ENCODE data around the gene PTPRD.

DNA sequence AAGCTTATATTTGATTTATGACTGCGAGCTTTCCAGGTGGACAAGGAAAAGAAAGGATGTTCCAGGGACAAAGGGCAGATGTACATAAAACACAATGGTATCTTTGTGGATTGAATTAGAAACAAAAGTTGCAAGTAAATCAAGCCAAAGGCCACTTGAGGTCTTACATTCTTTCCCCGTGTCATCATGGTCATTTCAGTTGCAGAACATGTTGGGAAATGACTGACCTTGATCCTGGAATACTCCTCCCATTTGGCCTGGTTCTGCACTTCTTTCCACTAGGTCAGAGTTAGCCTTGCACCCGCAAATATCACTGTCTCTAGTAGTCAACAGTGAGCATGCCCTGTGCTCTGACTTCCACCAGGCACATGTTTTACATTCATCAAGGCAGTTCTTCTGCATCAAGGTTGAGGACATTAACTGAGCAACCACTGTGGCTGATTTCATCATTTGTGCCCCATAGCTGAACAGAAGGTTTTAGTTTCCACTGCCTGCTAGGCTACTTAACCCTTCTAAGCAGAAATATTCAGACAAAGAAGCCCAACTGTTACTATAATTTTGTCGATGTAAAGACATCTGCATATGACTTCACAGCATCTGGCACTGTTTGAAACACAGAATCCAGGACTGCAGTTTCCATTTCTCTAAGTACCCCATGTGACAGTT lies 1651.5 kb downstream of the PTPRD start:
- TF ChIP-seq POLR2AphosphoS5 (IDR thresholded peaks at IDR 0.05; ENCODE audit: low read depth, low read length) (no peak), POLR2A (IDR thresholded peaks at IDR 0.05; ENCODE audit: borderline replicate concordance, extremely low read depth, insufficient read depth, insufficient read length) (no peak), SRF (IDR thresholded peaks at IDR 0.05; ENCODE audit: low read depth) (no peak), EZH2 (IDR thresholded peaks at IDR 0.05) (no peak), SP1 (IDR thresholded peaks at IDR 0.05; ENCODE audit: low read depth) (no peak), EGR1 (IDR thresholded peaks at IDR 0.05; ENCODE audit: low read depth) (no peak), TCF7L2 (IDR thresholded peaks at IDR 0.05; ENCODE audit: borderline replicate concordance, extremely low read depth, insufficient read depth, insufficient read length) (no peak)
- TF ChIP-seq, protein P1, sequence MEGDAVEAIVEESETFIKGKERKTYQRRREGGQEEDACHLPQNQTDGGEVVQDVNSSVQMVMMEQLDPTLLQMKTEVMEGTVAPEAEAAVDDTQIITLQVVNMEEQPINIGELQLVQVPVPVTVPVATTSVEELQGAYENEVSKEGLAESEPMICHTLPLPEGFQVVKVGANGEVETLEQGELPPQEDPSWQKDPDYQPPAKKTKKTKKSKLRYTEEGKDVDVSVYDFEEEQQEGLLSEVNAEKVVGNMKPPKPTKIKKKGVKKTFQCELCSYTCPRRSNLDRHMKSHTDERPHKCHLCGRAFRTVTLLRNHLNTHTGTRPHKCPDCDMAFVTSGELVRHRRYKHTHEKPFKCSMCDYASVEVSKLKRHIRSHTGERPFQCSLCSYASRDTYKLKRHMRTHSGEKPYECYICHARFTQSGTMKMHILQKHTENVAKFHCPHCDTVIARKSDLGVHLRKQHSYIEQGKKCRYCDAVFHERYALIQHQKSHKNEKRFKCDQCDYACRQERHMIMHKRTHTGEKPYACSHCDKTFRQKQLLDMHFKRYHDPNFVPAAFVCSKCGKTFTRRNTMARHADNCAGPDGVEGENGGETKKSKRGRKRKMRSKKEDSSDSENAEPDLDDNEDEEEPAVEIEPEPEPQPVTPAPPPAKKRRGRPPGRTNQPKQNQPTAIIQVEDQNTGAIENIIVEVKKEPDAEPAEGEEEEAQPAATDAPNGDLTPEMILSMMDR (IDR thresholded peaks at IDR 0.05 in 2 of 3, conservative IDR thresholded peaks at IDR 0.05 in 1 of 3; ENCODE audit: borderline replicate concordance in 1 of 3, insufficient read depth in 1 of 3, low read depth in 2 of 3, low read length in 2 of 3): no peak
- TF ChIP-seq, protein P2, sequence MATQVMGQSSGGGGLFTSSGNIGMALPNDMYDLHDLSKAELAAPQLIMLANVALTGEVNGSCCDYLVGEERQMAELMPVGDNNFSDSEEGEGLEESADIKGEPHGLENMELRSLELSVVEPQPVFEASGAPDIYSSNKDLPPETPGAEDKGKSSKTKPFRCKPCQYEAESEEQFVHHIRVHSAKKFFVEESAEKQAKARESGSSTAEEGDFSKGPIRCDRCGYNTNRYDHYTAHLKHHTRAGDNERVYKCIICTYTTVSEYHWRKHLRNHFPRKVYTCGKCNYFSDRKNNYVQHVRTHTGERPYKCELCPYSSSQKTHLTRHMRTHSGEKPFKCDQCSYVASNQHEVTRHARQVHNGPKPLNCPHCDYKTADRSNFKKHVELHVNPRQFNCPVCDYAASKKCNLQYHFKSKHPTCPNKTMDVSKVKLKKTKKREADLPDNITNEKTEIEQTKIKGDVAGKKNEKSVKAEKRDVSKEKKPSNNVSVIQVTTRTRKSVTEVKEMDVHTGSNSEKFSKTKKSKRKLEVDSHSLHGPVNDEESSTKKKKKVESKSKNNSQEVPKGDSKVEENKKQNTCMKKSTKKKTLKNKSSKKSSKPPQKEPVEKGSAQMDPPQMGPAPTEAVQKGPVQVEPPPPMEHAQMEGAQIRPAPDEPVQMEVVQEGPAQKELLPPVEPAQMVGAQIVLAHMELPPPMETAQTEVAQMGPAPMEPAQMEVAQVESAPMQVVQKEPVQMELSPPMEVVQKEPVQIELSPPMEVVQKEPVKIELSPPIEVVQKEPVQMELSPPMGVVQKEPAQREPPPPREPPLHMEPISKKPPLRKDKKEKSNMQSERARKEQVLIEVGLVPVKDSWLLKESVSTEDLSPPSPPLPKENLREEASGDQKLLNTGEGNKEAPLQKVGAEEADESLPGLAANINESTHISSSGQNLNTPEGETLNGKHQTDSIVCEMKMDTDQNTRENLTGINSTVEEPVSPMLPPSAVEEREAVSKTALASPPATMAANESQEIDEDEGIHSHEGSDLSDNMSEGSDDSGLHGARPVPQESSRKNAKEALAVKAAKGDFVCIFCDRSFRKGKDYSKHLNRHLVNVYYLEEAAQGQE (IDR thresholded peaks at IDR 0.05; ENCODE audit: low read depth): no peak
